ENCODE data around the gene NCBP3.

NCBP3 gene

DNA sequence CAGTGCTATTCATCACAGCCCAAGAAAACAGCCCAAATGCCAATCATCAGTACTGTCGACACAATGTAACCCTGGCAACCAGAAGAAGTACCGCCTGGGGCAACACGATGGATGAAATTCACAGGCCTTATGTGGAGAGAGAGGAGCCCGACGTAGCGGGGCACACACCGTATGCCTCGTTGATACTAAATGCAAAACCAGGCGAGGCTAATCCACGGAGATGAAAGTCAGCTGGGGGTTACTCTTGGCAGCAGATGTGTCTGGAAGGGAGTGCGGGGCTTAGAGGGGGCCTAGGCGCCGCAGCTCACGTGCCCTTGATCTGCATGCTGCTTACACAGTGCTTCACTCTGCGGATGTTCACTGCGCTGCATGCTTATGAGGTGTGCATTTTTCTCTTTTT, 74.9 kb downstream of the NCBP3 start:
- Histone ChIP-seq H2BK5ac (ENCODE audit: low read depth, low read length, poor library complexity) (no peak overlapping the region), H3K79me1 (ENCODE audit: low read length) (no peaks in the 10 kb centered on the region), H4K91ac (ENCODE audit: low read depth, low read length) (no peak overlapping the region), H4K8ac (ENCODE audit: low read depth, low read length) (no peak overlapping the region), H3K23ac (ENCODE audit: low read length) (no peak overlapping the region), H3K4me1 (ENCODE audit: control insufficient read depth in 1 of 2, insufficient read depth in 2 of 2, low read length in 2 of 2) (no peaks in the 10 kb centered on the region), H3K9me3 (ENCODE audit: insufficient read depth, low read depth, low read length) (peaks cover 2% of the 10 kb centered on the region), H2BK12ac (ENCODE audit: low read length) (no peak overlapping the region), H3K27me3 (ENCODE audit: insufficient read depth, low read length) (no peaks in the 10 kb centered on the region), H3K9ac (ENCODE audit: low read length) (no peak overlapping the region), H3K27ac (ENCODE audit: low read depth, low read length) (no peak overlapping the region), H3K4ac (ENCODE audit: low read depth, low read length) (no peak overlapping the region), H3K14ac (ENCODE audit: low read length) (no peak overlapping the region), H3K79me2 (ENCODE audit: control insufficient read depth, insufficient read depth, low read length, poor library complexity) (no peaks in the 10 kb centered on the region), H2AFZ (ENCODE audit: insufficient read depth, low read length, poor library complexity) (no peak overlapping the region), H3K4me3 (ENCODE audit: low read depth, low read length) (no peak overlapping the region), H2AK5ac (ENCODE audit: low read length) (no peak overlapping the region), H2BK120ac (ENCODE audit: insufficient read depth, low read length, poor library complexity) (no peak overlapping the region), H4K12ac (ENCODE audit: low read depth, low read length) (no peak overlapping the region), H3K4me2 (ENCODE audit: low read length) (no peak overlapping the region), H3K18ac (ENCODE audit: low read length) (no peak overlapping the region), H3K36me3 (ENCODE audit: control insufficient read depth in 1 of 2, insufficient read depth in 2 of 2, low read length in 2 of 2) (no peaks in the 10 kb centered on the region)
- no CpG with 5 or more reads among the region's 16 CpGs for WGBS (ENCODE audit: extremely low coverage, insufficient coverage, insufficient read length)
- no peak for DNase-seq

DNA sequence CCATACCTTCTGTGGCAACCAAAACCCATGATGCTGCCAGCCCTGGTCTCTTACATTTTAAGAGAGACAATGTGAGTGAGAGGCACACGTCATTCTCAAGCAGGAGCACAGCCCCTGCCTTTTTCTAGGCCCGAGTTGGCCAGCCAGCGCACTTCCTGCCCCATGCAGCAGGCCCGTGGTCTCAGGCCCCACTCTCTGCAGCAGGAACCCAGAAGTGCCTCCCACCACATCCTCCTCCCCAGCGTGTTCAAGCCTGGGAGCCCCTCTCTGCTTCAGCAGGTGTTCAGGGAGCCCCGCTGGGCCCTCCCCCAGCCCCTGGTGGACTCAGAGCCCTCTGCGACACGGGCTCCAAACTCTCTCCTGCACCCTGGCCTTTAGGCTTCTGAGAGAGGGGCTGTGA, 75.6 kb downstream of the NCBP3 start:
- H3K27me3 ChIP-seq (ENCODE audit: insufficient read depth, low read length): no peaks in the 10 kb centered on the region
- H3K4me3 ChIP-seq (ENCODE audit: low read depth, low read length): no peak overlapping the region
- H3K36me3 ChIP-seq (ENCODE audit: control insufficient read depth in 1 of 2, insufficient read depth in 2 of 2, low read length in 2 of 2): no peaks in the 10 kb centered on the region
- no CpG with 5 or more reads among the region's 8 CpGs for WGBS (ENCODE audit: extremely low coverage, insufficient coverage, insufficient read length)
- H3K9ac ChIP-seq (ENCODE audit: low read length): no peak overlapping the region
- H3K14ac ChIP-seq (ENCODE audit: low read length): no peak overlapping the region
- no peak overlapping the region for H4K12ac ChIP-seq (ENCODE audit: low read depth, low read length)
- H3K9me3 ChIP-seq (ENCODE audit: insufficient read depth, low read depth, low read length): peaks cover 2% of the 10 kb centered on the region
- no peak overlapping the region for H3K4ac ChIP-seq (ENCODE audit: low read depth, low read length)
- DNase-seq: no peak
- no peak overlapping the region for H2AK5ac ChIP-seq (ENCODE audit: low read length)
- no peak overlapping the region for H4K8ac ChIP-seq (ENCODE audit: low read depth, low read length)
- H3K79me2 ChIP-seq (ENCODE audit: control insufficient read depth, insufficient read depth, low read length, poor library complexity): no peaks in the 10 kb centered on the region
- H3K18ac ChIP-seq (ENCODE audit: low read length): no peak overlapping the region
- H2BK5ac ChIP-seq (ENCODE audit: low read depth, low read length, poor library complexity): no peak overlapping the region
- no peaks in the 10 kb centered on the region for H3K79me1 ChIP-seq (ENCODE audit: low read length)
- no peak overlapping the region for H3K23ac ChIP-seq (ENCODE audit: low read length)
- H2BK120ac ChIP-seq (ENCODE audit: insufficient read depth, low read length, poor library complexity): no peak overlapping the region
- H3K4me2 ChIP-seq (ENCODE audit: low read length): no peak overlapping the region
- H2BK12ac ChIP-seq (ENCODE audit: low read length): no peak overlapping the region
- H4K91ac ChIP-seq (ENCODE audit: low read depth, low read length): no peak overlapping the region
- no peaks in the 10 kb centered on the region for H3K4me1 ChIP-seq (ENCODE audit: control insufficient read depth in 1 of 2, insufficient read depth in 2 of 2, low read length in 2 of 2)
- no peak overlapping the region for H3K27ac ChIP-seq (ENCODE audit: low read depth, low read length)
- no peak overlapping the region for H2AFZ ChIP-seq (ENCODE audit: insufficient read depth, low read length, poor library complexity)

DNA sequence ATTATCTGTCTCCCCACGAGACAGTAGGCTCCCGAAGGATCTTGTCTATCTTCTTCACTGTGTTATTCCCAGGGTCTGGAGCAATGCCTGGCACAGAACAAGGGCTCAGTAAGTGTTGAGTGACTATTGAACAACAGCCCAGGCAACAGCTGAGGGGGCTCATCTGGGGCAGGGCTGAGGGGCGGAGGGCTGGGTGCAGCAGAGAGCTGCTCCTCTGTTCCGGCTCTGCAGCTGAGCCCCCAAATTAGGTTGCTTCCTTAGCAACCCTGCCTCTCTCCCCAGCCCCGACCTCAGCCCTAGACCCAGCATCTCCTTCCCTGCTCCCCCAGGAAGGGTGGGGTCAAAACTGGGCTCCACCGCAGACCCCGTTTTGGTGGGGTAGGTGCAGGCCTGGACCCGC, 77.3 kb downstream of the NCBP3 start:
- Histone ChIP-seq H2BK12ac (ENCODE audit: low read length) (no peak overlapping the region), H4K8ac (ENCODE audit: low read depth, low read length) (no peak overlapping the region), H2AFZ (ENCODE audit: insufficient read depth, low read length, poor library complexity) (no peak overlapping the region), H3K79me1 (ENCODE audit: low read length) (no peaks in the 10 kb centered on the region), H2AK5ac (ENCODE audit: low read length) (no peak overlapping the region), H3K27ac (ENCODE audit: low read depth, low read length) (no peak overlapping the region), H4K12ac (ENCODE audit: low read depth, low read length) (no peak overlapping the region), H3K4me1 (ENCODE audit: control insufficient read depth in 1 of 2, insufficient read depth in 2 of 2, low read length in 2 of 2) (no peaks in the 10 kb centered on the region), H3K23ac (ENCODE audit: low read length) (no peak overlapping the region), H3K4me3 (ENCODE audit: low read depth, low read length) (no peak overlapping the region), H3K14ac (ENCODE audit: low read length) (no peak overlapping the region), H3K27me3 (ENCODE audit: insufficient read depth, low read length) (no peaks in the 10 kb centered on the region), H2BK120ac (ENCODE audit: insufficient read depth, low read length, poor library complexity) (no peak overlapping the region), H3K18ac (ENCODE audit: low read length) (no peak overlapping the region), H3K79me2 (ENCODE audit: control insufficient read depth, insufficient read depth, low read length, poor library complexity) (no peaks in the 10 kb centered on the region), H3K9ac (ENCODE audit: low read length) (no peak overlapping the region), H3K4ac (ENCODE audit: low read depth, low read length) (no peak overlapping the region), H4K91ac (ENCODE audit: low read depth, low read length) (no peak overlapping the region), H3K4me2 (ENCODE audit: low read length) (no peak overlapping the region), H3K9me3 (ENCODE audit: insufficient read depth, low read depth, low read length) (peaks cover 2% of the 10 kb centered on the region), H2BK5ac (ENCODE audit: low read depth, low read length, poor library complexity) (no peak overlapping the region), H3K36me3 (ENCODE audit: control insufficient read depth in 1 of 2, insufficient read depth in 2 of 2, low read length in 2 of 2) (no peaks in the 10 kb centered on the region)
- WGBS (ENCODE audit: extremely low coverage, insufficient coverage, insufficient read length): no CpG with 5 or more reads among the region's 8 CpGs
- DNase-seq: no peak

DNA sequence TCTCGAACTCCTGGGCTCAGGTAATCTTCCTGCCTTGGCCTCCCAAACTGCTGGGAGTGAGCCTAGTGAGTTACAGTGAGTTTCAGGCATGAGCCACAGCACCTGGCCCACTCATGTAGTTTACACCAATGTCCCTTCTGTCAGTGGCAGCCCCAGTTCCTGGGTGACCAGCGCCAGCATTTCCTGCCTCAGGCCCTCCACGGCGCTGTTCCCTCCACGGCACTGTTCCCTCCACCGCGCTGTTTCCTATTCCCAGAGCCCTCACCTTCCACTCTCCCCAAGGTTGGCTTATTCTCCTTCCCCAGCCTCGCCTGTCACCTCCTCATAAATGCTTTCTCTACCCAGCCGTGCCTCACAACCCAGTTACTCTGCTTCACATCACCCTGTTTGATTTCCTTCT, 77.7 kb downstream of the NCBP3 start:
- Histone ChIP-seq H4K12ac (ENCODE audit: low read depth, low read length) (no peak overlapping the region), H3K4me3 (ENCODE audit: low read depth, low read length) (no peak overlapping the region), H2BK120ac (ENCODE audit: insufficient read depth, low read length, poor library complexity) (no peak overlapping the region), H3K14ac (ENCODE audit: low read length) (no peak overlapping the region), H4K8ac (ENCODE audit: low read depth, low read length) (no peak overlapping the region), H3K79me2 (ENCODE audit: control insufficient read depth, insufficient read depth, low read length, poor library complexity) (no peaks in the 10 kb centered on the region), H3K4ac (ENCODE audit: low read depth, low read length) (no peak overlapping the region), H3K4me2 (ENCODE audit: low read length) (no peak overlapping the region), H2AK5ac (ENCODE audit: low read length) (no peak overlapping the region), H3K18ac (ENCODE audit: low read length) (no peak overlapping the region), H4K91ac (ENCODE audit: low read depth, low read length) (no peak overlapping the region), H2AFZ (ENCODE audit: insufficient read depth, low read length, poor library complexity) (no peak overlapping the region), H3K9me3 (ENCODE audit: insufficient read depth, low read depth, low read length) (peaks cover 2% of the 10 kb centered on the region), H3K27me3 (ENCODE audit: insufficient read depth, low read length) (no peaks in the 10 kb centered on the region), H3K4me1 (ENCODE audit: control insufficient read depth in 1 of 2, insufficient read depth in 2 of 2, low read length in 2 of 2) (no peaks in the 10 kb centered on the region), H3K36me3 (ENCODE audit: control insufficient read depth in 1 of 2, insufficient read depth in 2 of 2, low read length in 2 of 2) (no peaks in the 10 kb centered on the region), H2BK5ac (ENCODE audit: low read depth, low read length, poor library complexity) (no peak overlapping the region), H3K27ac (ENCODE audit: low read depth, low read length) (no peak overlapping the region), H3K9ac (ENCODE audit: low read length) (no peak overlapping the region), H2BK12ac (ENCODE audit: low read length) (no peak overlapping the region), H3K79me1 (ENCODE audit: low read length) (no peaks in the 10 kb centered on the region), H3K23ac (ENCODE audit: low read length) (no peak overlapping the region)
- WGBS (ENCODE audit: extremely low coverage, insufficient coverage, insufficient read length): no CpG with 5 or more reads among the region's 9 CpGs
- DNase-seq: no peak
